NCI-H128 (cell line): ENCODE results near the gene TMEM26.

Source experiments
- DNase-seq: peaks from one replicate; lab custom pipeline; 2025; ENCODE audit not compliant: unreplicated experiment; lab: John Stamatoyannopoulos, UW

Gene TMEM26

GRCh38 chr10:61460835-61461234, 7.7 kb upstream of the TMEM26 start:
- DNase-seq: no peak

- no peak for DNase-seq
These were observed 4.8 kb upstream of the TMEM26 start for GRCh38 chr10:61458031-61458430.

DNA sequence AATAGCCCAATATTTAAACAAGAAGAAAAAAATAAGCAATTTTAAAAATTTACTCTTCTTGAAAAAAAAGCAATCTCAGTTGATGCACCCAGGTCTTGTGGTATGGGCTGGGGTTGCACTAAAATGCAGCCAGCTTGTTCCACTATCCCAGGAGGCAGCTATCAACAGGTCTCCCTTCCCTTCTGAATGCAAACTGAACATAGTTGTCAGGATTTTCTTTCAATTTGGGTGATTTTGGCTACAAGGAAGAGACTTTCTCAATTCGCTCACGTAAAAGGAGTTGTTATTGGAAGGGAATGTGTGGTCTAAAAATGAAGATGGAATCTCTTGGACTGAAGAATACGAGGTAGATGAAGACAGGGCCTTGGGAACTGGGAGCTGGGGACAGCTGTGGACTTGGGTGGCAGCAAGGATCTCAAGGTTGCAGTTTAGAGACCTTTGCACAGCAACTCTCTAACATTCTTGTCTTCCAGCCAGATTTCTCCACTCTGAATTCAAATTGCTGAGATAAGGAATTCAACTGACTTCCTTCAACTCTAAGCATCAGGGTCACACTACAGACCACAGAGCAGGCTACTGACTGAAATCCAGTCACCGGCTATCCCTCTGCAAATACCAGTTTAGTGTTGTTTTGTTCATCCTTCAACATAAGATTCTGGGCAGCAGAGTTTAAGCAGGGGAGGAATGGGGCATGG, 3.1 kb upstream of the TMEM26 start:
- DNase-seq: no peak

GRCh38 chr10:61455656-61456055, 2.5 kb upstream of the TMEM26 start:
- no peak for DNase-seq

DNA sequence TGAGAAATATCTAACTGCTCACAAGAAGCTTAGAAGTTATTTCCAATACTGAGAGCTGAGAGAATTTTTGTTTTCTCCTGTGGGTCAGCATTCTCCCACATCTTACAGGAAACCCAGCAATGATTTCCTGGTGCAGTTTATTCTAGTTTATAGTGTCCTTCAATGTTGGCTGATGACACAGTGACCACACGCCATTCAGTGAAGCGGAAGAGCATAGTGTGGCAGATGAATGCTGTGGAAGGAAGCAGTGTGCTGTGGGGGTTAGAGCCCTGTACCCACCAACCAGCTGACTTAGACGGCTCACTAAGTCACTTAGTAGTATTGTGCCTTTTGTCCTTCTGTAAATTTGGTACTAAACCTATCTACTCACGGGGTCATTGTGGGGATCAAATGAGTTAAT, 1.4 kb upstream of the TMEM26 start:
- no peak for DNase-seq

- DNase-seq: no peak
These were observed 980 bp downstream of the TMEM26 start for GRCh38 chr10:61452151-61452651.

- DNase-seq: no peak
These were observed 1.8 kb downstream of the TMEM26 start for GRCh38 chr10:61451357-61451756.

DNA sequence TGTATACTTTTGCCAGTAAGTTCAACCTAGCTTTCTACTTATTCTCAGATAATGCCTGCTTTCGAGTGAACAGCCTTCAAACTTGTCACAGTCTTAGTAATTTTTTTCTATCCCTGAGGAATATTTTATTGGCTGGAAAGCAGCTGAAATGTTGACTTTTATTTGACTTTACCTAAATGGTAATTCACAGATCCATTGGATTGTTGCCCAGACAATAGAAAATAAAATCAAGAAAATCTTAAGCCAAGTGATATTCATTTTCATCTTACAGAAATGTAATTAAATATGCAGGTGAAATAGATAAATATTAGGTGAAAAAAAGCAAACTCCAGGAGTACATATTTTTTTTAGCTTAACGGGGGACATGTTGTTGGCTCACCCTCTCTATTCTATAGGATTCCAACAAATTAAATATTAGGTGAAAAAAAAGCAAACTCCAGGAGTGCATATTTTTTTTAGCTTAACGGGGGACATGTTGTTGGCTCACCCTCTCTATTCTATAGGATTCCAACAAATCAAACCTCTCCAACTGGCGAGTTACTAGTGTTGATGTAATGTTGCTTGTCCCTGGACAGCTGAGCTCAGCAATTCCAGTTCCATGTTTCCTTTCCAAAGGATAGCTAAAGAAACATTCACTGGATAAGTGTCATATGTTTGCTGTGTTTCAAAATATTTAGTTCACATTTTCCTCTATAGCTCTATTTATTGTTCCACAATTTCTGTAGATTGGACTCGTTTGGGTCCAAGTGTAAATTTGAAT, 4.2 kb downstream of the TMEM26 start:
- DNase-seq: no peak

DNA sequence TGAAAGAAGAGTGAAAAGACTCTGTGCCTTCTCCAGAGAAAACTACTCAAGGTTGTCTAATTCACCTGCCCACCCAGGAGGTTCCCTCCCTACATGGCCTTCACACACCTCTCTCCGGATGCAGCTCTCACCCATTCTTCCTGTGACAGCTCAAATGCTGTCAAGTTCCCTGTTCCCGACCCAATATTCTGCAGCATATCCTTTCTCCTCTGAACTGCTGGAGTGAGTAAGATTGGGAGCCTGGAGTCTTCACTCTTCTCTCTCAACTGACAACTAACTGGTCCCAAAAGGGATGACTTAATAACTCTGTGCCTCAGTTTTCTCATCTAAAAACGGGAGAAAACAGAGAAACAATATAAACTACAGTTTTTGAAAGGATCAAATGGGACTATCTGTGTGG, 5.1 kb downstream of the TMEM26 start:
- DNase-seq: no peak

- no peak for DNase-seq
These were observed 14.0 kb downstream of the TMEM26 start for GRCh38 chr10:61439058-61439609.

DNA sequence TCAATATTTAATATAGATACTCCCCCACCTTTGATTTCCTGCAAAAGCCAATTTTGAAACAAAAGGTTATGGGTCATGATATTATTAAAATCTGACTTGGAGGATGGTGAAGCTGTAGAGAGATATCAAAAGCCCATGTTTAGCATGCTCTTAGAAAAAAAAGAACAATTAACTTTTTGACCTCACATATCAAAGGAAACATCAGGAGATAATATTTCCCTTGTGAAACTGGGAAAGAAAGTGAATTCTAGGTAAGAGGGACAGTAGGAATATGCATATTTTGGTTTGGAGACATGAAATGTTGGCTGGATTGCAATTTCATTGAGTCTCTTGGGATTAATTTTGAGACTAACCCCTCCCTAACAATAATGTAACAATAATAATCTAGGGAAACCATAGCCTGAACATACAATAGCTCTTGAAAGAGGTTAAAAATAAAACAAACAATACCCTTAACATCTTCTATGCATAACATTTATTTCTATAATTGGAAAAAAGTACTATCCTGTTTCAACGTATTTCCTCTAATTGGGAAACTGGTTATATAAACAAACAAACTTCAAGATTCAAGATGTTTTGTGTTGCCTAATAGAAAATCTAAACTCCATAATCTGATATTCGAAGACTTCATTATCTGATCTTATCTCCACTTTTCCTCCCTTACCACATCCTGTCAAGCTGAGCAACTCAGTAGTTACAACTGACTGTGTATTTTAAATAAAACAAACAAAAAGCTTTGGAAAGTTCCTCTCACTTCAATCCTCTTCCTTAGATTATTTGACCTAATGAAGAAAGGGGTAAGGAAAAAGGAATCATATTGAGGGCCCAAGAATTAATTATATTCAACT, 14.8 kb downstream of the TMEM26 start:
- no peak for DNase-seq

- DNase-seq: no peak
These were observed 30.0 kb downstream of the TMEM26 start for GRCh38 chr10:61423178-61423577.

GRCh38 chr10:61417661-61418060, 35.5 kb downstream of the TMEM26 start:
- DNase-seq: no peak

DNA sequence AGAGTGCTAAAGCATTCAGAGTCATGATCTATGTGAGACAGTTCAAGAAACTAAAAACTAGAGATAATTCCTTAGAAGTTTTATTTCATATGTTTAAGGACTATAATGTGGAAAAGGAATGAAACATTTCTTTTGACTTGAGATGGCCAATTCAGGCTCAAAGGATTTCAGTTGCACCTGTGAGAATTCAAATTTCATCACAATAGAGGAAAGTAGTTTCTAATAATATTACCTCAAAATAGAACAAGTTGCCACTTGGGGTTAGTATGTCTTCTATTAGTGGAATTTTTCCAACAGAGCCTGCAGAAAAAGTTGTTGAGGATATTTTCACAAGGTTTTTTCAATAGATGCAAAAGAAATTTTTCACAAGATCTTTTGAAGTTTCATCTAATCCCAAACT, 37.4 kb downstream of the TMEM26 start:
- DNase-seq: no peak

GRCh38 chr10:61411706-61412105, 41.5 kb downstream of the TMEM26 start:
- no peak for DNase-seq

DNA sequence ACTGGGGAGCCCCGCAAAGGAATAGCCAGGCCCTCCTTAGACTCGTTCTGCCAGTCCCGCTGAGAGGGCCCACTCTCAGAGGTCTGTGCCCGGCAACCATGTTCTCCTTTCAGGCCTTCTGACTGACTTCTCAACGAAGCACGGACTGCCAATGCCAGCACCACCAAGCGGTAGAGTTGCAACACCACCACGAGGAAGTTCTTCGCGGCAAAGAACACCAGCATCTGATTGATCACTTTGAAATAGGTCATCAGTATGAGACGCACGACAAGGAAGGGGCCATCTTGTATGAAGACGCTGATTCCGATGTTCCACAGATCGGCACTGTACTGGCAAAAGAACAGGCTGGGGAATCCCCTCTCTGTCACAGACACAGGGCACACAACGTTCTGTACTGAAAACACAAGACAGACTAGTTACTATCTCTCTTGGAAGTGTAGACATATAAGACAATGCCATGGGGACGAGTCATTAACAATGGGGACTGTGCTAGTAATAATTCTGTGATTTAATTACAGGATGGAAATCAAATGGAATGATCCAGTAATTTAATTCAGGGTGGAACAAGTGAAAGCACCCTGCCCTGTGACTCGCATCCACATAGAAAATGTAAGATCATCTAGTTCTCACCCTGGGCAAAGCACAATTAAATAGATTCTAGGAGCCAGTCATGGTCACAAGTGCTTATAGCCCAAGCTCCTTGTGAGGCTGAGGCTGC, 42.7 kb downstream of the TMEM26 start:
- DNase-seq: no peak

DNA sequence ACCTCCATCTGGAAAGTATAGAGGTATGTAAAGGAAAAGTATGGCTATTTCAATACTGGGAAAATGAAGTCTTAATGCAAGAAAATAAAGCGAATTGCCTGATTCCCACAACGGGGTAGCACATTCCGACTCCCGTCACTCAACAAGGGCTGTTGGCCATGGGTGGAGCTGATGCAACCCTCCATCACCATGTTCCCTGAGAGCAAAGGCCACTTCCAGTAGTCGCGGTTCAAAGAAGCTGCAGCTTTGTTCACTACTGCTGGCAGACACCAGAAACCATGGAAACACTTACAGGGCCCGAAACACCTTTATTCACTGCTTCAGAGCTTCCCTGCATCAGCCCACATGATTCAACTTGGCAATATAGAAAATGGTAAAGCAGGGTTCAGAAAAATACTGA, 44.0 kb downstream of the TMEM26 start:
- no peak for DNase-seq

GRCh38 chr10:61408105-61408504, 45.1 kb downstream of the TMEM26 start:
- no peak for DNase-seq

- DNase-seq: no peak
These were observed 46.4 kb downstream of the TMEM26 start for GRCh38 chr10:61406736-61407135.

- DNase-seq: no peak
These were observed 46.9 kb downstream of the TMEM26 start for GRCh38 chr10:61406242-61406641.

DNA sequence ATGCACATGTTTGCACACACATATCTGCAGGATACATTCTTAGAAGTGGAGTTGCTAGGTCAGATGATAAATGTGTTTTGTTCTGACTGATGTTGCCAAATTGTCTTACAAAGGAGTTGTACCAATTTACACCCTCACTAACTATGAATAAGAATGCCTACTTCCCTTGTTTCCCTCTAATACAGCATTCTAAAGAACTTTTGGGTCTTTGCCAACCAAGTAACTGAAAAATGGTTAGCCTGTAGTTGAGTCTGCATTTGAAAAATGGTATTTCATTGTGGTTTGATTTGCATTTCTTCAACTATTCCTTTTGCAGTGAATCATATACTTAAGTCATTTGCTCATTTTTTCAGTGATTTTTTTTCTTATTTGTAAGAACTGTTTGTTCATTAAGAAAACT, 48.4 kb downstream of the TMEM26 start:
- no peak for DNase-seq
